Stimulated activated CD8-positive, alpha-beta memory T cell treated with anti-CD3 and anti-CD28 coated beads, Interleukin-15, amount 100 ng/mL, for 24 hours (primary cell): ENCODE results near the gene FTO.

Experiments
- DNase-seq: peaks from one replicate; pipeline ENCODE4 v3.0.0-alpha.2; 2020; ENCODE audit warnings: low read depth

Gene FTO

GRCh38 chr16:54086791-54087190, 382.8 kb downstream of the FTO start:
- DNase-seq = no peak

GRCh38 chr16:54090602-54091001, 386.6 kb downstream of the FTO start:
- DNase-seq = no peak

GRCh38 chr16:54093281-54093680, 389.3 kb downstream of the FTO start:
- DNase-seq = no peak

- no peak for DNase-seq
Measured at GRCh38 chr16:54094641-54095040, 390.7 kb downstream of the FTO start.

- DNase-seq = no peak
Measured at GRCh38 chr16:54096607-54097006, 392.7 kb downstream of the FTO start.

GRCh38 chr16:54097774-54098173, 393.8 kb downstream of the FTO start:
- no peak for DNase-seq

GRCh38 chr16:54098247-54098646, 394.3 kb downstream of the FTO start:
- no peak for DNase-seq

GRCh38 chr16:54099627-54100026, 395.7 kb downstream of the FTO start:
- DNase-seq = no peak

- DNase-seq = no peak
Measured at GRCh38 chr16:54102888-54103866, 399.2 kb downstream of the FTO start.

- no peak for DNase-seq
Measured at GRCh38 chr16:54106057-54106456, 402.1 kb downstream of the FTO start.

- DNase-seq = no peak
Measured at GRCh38 chr16:54107583-54108202, 403.7 kb downstream of the FTO start.

GRCh38 chr16:54110016-54110981, 406.3 kb downstream of the FTO start:
- DNase-seq = no peak

- DNase-seq = no peak
Measured at GRCh38 chr16:54112451-54113206, 408.7 kb downstream of the FTO start.

- no peak for DNase-seq
Measured at GRCh38 chr16:54115558-54115957, 411.6 kb downstream of the FTO start.

- DNase-seq = no peak
Measured at GRCh38 chr16:54116124-54116655, 412.2 kb downstream of the FTO start.

GRCh38 chr16:54118846-54119245, 414.9 kb downstream of the FTO start:
- no peak for DNase-seq

GRCh38 chr16:54120846-54121480, 417.0 kb downstream of the FTO start:
- no peak for DNase-seq

GRCh38 chr16:54121539-54122295, 417.8 kb downstream of the FTO start:
- no peak for DNase-seq

GRCh38 chr16:54123766-54124165, 419.8 kb downstream of the FTO start:
- DNase-seq = no peak
